A673 (cell line): ENCODE measurements around the gene WDR46. TPM values are rescaled to one million over a fixed set of nuclear protein-coding genes. Genes with fewer than 3 reads are reported as not detected.

Source experiments
- BruUV-seq: library from RNA; stranded (reverse); fragments of 400-500 nt; replicated peaks from 2 replicates; lab custom pipeline; 2021; lab: Mats Ljungman, UMichigan
- CTCF ChIA-PET: fragments of 300-600 bp; sonication (Branson Sonifier 250); formaldehyde crosslinking; loops from one replicate; lab custom pipeline; 2022; ENCODE audit warnings: antibody characterized with exemption; lab: Charles Lee
- POLR2A ChIA-PET: fragments of 300-600 bp; sonication (Branson Sonifier 250); formaldehyde crosslinking; loops from one replicate; lab custom pipeline; 2022; ENCODE audit warnings: antibody characterized with exemption; ENCODE audit not compliant: low non-redundant PET; lab: Charles Lee
- DNase-seq: peaks from one replicate; pipeline ENCODE4 v3.0.0-alpha.2; 2015; ENCODE audit warnings: low spot score
- H3K27ac ChIP-seq: fragments of 200-600 bp; sonication (generic); 2 replicates; pipeline ENCODE4 v1.5.1; 2016; ENCODE audit warnings: mixed run types, low read depth, mild to moderate bottlenecking, mixed read lengths, antibody characterized with exemption, low read length; ENCODE audit not compliant: poor library complexity, severe bottlenecking
- H3K27me3 ChIP-seq: fragments of 200-600 bp; sonication (generic); replicated peaks from 2 replicates; pipeline ENCODE4 v1.6.1; 2017; ENCODE audit warnings: mixed run types, low read depth, mild to moderate bottlenecking, mixed read lengths, antibody characterized with exemption, low read length; ENCODE audit not compliant: insufficient read depth, poor library complexity
- H3K36me3 ChIP-seq: fragments of 200-600 bp; sonication (generic); 2 replicates; pipeline ENCODE4 v1.6.1; 2016; ENCODE audit warnings: mixed run types, mild to moderate bottlenecking, mixed read lengths, antibody characterized with exemption, low read length; ENCODE audit not compliant: insufficient read depth, poor library complexity, severe bottlenecking
- H3K4me1 ChIP-seq: fragments of 200-600 bp; sonication (generic); 2 replicates; pipeline ENCODE4 v1.6.1; 2017; ENCODE audit warnings: mixed run types, mild to moderate bottlenecking, mixed read lengths, antibody characterized with exemption, low read length; ENCODE audit not compliant: insufficient read depth, poor library complexity, severe bottlenecking
- H3K4me3 ChIP-seq: fragments of 200-600 bp; sonication (generic); 2 replicates; pipeline ENCODE4 v1.5.1; 2016; ENCODE audit warnings: low read depth, mixed run types, mild to moderate bottlenecking, mixed read lengths, low read length; ENCODE audit not compliant: poor library complexity, severe bottlenecking
- H3K9me3 ChIP-seq: fragments of 200-600 bp; sonication (generic); 2 replicates; pipeline ENCODE4 v1.6.1; 2016; ENCODE audit warnings: mixed run types, low read depth, mild to moderate bottlenecking, mixed read lengths, antibody characterized with exemption, low read length; ENCODE audit not compliant: poor library complexity, severe bottlenecking
- CTCF ChIP-seq: fragments of 300-800, 200-600 bp; sonication (generic); conservative IDR thresholded peaks from 2 replicates; pipeline ENCODE4 v1.5.1; 2017; ENCODE audit warnings: low read depth, mild to moderate bottlenecking, antibody characterized with exemption, low read length, moderate library complexity, mixed read lengths
- EZH2 ChIP-seq: fragments of 200-600 bp; sonication (generic); IDR thresholded peaks from 2 replicates; pipeline ENCODE4 v1.6.1; 2017; ENCODE audit warnings: borderline replicate concordance, low read depth, mild to moderate bottlenecking, mixed read lengths, antibody characterized with exemption, low read length; ENCODE audit not compliant: poor library complexity, severe bottlenecking
- intact Hi-C: fragments of 100-400 bp; cut with micrococcal nuclease; formaldehyde crosslinking; loops from one replicate; pipeline ENCODE4 v1.10.0; 2022; ENCODE audit not compliant: unreplicated experiment
- total RNA-seq: library from RNA; stranded (reverse); gene quantifications from 2 replicates; pipeline ENCODE4 v1.2.3, GENCODE V29; 2021

The WDR46 gene
- total RNA-seq, 1 experiment from 2014 or later: 97.9 TPM

DNA sequence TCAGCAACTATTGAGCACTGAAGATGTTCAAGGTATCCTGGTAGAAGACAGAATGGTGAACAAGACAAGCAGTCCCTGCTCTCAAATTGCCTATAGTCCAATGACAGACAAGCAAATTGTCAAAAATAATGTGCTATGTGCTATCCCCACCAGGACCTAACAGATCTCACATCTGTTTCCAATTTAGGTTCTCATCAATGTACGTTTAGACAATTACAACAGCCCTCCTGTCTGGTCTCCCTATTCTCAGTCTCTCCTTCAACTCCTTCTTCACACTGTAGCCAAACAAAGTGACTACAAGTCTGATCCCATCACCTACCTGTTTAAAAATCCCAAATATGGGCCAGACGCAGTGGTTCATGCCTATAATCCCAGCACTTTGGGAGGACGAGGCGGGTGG lies 17.3 kb upstream of the WDR46 start:
- no TSS peak for BruUV-seq
- Histone ChIP-seq H3K36me3 (peaks cover 24% of the 10 kb centered on the region), H3K27ac (no peak overlapping the region), H3K27me3 (no peaks in the 10 kb centered on the region), H3K4me1 (peaks cover 4% of the 10 kb centered on the region), H3K4me3 (no peak overlapping the region), H3K9me3 (no peaks in the 10 kb centered on the region)
- intact Hi-C loops: no loop called here
- POLR2A ChIA-PET: no interaction called here
- no peak for DNase-seq
- no peak for TF ChIP-seq EZH2
- TF ChIP-seq CTCF: no peak
- CTCF ChIA-PET: no interaction called here

GRCh38 chr6:33305052-33305451 lies 16.0 kb upstream of the WDR46 start:
- Histone ChIP-seq H3K4me1 (peaks cover 4% of the 10 kb centered on the region), H3K4me3 (no peak overlapping the region), H3K27me3 (no peaks in the 10 kb centered on the region), H3K9me3 (no peaks in the 10 kb centered on the region), H3K36me3 (peaks cover 15% of the 10 kb centered on the region), H3K27ac (no peak overlapping the region)
- TF ChIP-seq CTCF (no peak), EZH2 (no peak)
- ChIA-PET CTCF (no interaction called here), POLR2A (no interaction called here)
- BruUV-seq: no TSS peak
- intact Hi-C loops: no loop called here
- DNase-seq: no peak

- Histone ChIP-seq H3K4me1 (peaks cover 4% of the 10 kb centered on the region), H3K4me3 (no peak overlapping the region), H3K9me3 (no peaks in the 10 kb centered on the region), H3K36me3 (peaks cover 14% of the 10 kb centered on the region), H3K27ac (no peak overlapping the region), H3K27me3 (no peaks in the 10 kb centered on the region)
- no TSS peak for BruUV-seq
- POLR2A ChIA-PET: no interaction called here
- DNase-seq: no peak
- TF ChIP-seq CTCF: no peak
- no peak for TF ChIP-seq EZH2
- CTCF ChIA-PET: interaction anchor here (0.5 kb wide), 1 partner anchor 34 kb away, joined by 4 read pairs; no protein-coding TSS in a partner anchor
- intact Hi-C loops: no loop called here
Observed at GRCh38 chr6:33304216-33304615, 15.2 kb upstream of the WDR46 start.
